GM21737 (cell line): Measurements from ENCODE around the gene PELO.
"Not testable (repeated sequence)": the region's sequence is repeated elsewhere in the genome, so short reads cannot be mapped to it uniquely, and the experiment has no call there.

ENCODE experiments used
- ATAC-seq: cut with Tn5 transposase; IDR thresholded peaks from one replicate; pipeline ENCODE4 v1.9.1; 2021; ENCODE audit warnings: mild to moderate bottlenecking, moderate library complexity; ENCODE audit not compliant: unreplicated experiment

The PELO gene

DNA sequence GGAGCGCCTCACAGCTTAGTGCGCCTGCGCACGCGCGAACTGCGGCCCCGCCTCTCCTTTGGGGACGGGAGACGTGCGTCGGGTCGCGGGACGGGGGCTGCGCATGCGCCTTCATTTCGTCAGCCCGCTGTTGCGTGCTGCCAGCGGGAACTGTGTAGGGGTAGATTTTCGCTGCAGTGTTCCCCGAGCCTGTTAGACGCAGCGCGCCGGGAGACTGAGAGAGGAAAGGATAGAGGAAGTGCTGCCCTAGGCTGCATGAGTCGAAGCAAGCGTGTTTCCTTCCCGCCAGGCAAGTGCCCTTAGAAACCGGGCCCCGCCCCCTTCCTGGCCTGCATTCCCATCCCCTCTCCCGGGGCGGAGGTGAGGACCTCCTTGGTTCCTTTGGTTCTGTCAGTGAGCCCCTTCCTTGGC is 12.3 kb downstream of the PELO start:
- peak; percentile 87 for ATAC-seq

DNA sequence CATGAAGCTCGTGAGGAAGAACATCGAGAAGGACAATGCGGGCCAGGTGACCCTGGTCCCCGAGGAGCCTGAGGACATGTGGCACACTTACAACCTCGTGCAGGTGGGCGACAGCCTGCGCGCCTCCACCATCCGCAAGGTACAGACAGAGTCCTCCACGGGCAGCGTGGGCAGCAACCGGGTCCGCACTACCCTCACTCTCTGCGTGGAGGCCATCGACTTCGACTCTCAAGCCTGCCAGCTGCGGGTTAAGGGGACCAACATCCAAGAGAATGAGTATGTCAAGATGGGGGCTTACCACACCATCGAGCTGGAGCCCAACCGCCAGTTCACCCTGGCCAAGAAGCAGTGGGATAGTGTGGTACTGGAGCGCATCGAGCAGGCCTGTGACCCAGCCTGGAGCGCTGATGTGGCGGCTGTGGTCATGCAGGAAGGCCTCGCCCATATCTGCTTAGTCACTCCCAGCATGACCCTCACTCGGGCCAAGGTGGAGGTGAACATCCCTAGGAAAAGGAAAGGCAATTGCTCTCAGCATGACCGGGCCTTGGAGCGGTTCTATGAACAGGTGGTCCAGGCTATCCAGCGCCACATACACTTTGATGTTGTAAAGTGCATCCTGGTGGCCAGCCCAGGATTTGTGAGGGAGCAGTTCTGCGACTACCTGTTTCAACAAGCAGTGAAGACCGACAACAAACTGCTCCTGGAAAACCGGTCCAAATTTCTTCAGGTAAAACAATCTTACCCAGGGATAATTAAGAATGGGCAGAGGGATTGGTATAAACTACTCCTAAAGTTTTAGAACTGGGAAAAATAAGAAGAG is 12.9 kb downstream of the PELO start:
- peak; percentile 39 for ATAC-seq

DNA sequence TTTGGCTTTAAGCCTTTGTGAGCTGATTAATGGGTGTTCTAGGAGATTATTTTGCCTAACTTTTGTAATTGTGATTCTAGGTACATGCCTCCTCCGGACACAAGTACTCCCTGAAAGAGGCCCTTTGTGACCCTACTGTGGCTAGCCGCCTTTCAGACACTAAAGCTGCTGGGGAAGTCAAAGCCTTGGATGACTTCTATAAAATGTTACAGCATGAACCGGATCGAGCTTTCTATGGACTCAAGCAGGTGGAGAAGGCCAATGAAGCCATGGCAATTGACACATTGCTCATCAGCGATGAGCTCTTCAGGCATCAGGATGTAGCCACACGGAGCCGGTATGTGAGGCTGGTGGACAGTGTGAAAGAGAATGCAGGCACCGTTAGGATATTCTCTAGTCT is 13.6 kb downstream of the PELO start:
- no peak for ATAC-seq

DNA sequence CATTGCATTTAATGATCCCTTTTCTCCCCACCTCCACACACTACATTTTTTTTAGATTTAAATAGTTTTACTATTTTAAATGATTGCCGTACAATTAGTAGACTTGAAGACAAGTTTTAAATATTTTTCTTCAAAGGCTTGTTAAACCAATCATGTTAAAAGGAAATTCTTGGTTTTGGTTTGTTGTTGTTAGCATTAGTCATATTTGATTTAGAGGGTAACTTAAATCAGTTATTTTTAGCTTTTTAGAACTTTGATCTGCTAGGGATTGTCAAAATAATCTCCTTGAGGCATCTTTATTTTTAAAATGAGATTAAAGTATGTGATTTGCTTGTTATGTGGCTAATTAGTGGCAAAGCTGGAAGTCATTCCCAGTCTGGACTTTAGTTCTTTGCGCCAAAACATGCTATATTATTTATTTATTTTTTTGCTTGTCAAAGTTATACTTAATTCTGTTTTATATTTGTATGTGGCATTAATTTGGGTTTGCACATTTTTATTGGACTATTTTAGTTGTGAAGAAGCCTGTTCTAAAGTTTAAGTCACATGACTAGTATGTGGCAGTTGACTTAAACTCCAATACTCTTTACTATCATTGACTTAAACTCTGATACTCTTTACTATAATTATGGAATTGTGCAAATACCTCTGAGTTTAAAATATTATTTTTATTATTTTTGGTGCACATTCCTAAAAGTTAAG is 14.7 kb downstream of the PELO start:
- no peak for ATAC-seq

DNA sequence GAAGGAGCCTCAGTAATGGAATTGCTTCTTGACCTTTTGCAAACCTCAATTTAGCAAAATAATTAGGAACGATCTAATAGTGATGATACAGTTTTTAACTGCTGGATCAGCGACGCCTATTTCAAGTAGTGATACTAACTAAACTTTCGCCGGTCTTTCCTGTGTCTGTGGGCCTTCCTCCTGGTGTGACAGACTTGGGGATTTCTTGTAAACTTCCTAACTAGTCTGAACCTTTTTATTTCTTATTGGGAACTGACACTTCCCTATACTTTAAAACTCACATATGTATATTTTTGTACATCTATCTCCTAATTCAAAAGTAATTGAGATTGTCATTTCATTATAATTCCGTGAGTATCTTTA is 15.2 kb downstream of the PELO start:
- ATAC-seq, result no peak

DNA sequence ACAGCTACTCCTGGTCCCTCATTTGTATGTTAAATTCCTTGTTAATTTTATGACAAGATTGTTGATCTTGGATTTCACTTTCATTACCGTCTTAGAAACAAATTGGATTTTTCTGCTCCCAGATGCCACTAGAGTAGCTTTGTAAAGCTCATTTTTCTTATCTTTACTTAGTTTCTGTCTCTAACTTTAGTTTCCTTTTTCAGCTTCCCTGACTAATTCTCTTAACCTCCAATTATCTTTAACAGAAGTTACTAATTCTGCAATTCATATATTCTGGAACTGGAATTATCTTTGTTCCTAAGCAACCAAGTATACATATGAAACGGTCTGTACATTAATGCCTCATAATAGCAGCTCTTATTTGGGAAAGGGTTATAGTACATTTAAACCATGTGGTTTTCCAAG is 16.7 kb downstream of the PELO start:
- ATAC-seq, result no peak

DNA sequence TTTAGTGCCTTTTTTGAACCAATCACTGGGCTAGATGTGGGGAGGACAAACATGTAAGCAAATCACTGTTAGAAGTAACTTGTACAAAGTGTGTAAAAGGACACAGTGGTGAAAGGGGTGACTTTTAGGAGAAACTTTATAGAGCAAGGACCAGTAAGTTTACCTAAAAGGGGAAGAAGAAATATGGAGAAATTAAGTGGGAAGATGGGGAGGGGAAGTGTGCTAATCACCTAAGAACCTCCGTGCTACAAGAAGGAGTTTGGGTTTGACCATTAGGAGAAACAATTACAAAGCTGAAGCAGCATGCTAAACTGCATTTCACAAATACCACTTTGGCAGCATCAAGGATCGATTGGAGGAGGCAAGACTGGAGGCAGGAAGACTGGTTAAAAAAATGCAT is 17.3 kb downstream of the PELO start:
- no peak for ATAC-seq

DNA sequence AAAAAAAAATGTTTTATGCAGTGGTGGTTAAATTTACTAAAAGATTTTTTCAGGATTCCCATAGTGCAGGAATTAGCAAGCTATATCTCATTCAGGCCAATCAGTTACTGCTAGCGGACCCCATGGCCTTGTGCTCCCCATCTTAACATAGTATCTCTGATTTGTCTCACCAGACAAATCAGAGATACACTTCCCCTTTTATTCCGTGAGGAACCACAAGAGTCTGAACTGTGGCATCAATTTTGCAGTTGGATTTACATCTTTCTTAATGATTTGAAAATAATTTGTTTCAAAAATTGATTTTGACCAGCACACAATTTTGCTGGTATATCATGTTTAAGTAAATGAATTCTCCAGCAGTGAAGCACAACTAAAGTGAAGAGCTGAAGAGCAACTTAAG is 17.9 kb downstream of the PELO start:
- ATAC-seq, result no peak

DNA sequence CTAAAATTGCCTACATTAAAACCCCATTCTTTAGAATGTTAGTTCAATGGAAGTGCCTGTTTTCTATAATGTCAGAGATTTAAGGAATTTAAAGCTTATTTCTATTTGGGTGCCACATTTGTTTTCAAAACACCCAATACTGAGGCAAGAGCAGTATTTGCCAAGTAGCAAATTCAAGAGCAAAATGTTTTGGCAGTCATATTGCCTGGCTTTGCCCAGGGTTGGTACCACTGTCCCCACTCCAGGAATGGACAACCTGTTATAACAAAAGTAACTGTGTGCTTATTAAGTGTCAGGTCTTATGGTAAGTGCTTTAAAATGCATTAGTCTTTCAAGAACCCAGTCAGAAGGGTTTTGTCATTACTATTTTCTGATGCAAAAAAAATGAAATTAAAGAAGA is 19.3 kb downstream of the PELO start:
- ATAC-seq, result no peak

DNA sequence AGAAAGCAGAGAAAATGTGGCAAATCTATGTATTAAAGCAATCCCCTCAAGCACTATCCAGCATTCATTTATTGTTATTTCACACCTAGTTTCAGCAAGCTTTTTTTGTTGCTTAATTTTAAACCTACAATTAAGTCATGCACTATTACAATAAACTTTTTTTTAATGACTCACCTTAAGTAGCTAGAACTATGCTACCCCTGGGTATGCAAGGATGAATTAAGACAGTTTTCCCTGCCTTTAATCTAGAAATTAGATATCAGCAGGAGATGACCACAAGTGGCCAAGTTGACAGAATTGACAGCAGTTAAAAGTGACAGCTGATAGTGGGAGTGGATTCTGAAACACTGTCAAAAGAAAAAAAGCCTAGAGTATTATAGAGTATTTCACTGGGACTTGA is 20.0 kb downstream of the PELO start:
- no peak for ATAC-seq

DNA sequence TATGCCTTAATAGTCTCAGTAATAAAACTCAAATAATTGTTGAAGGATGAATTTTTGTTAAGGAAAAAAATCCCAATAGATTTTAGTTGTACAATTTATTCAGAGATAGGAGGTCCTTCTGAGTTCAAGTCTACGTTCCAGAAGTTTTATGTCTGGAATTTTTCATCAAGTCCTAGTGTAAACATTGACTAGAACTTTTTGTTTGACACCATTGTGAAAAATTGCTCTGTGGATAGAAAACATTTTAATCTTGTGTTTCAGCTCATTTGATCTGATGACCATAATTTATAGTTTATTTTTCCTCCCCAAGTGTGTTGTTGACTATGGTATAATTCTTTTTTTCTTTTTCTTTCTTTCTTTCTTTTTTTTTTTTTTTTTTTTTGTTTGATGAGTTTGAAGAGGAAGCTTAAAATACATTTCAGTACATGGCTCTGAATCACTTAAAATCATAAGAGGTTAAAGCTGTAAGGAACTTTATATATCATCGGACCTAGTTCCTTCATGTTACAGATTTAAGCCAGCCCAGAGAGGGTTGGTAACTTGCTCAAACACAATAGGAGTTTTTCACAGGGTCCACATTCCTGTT is 20.7 kb downstream of the PELO start:
- no peak for ATAC-seq

DNA sequence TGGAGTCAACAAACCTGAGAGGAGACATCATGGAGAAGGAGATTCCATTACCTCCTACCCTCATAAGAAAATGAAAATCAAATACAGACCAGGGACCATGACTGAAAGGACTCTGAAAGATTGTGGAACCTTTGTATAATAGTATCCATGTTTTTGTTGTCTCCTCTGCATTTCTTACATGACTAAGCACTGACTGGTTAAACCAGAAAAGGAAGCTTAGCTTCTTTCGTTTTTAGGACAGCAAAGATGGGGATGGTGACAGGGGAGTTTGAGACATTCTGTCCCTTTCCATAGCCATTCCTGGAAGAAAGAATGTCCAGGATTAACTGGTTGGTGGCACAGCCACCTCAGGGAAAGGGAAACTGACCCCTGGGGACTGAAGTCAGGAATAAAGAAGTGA is 22.2 kb downstream of the PELO start:
- no peak for ATAC-seq

DNA sequence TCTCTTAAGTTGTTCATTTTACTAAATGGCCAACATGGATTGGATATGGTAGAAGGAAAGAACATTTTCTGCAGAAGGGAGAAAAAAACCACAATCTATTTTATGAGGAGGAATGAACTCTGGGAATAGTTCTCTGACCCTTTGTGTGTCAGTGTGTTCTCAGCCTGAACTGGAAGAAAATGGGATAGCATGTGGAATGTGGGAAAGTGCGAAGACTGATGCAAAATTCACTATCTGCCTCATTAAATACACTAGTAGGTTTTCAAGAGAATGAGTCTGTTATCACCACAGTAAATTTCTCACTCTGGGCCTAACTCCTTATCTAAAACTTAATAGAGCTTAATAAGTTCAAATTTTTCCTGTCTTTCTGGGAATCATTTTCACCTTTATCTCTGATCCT is 22.7 kb downstream of the PELO start:
- no peak for ATAC-seq

DNA sequence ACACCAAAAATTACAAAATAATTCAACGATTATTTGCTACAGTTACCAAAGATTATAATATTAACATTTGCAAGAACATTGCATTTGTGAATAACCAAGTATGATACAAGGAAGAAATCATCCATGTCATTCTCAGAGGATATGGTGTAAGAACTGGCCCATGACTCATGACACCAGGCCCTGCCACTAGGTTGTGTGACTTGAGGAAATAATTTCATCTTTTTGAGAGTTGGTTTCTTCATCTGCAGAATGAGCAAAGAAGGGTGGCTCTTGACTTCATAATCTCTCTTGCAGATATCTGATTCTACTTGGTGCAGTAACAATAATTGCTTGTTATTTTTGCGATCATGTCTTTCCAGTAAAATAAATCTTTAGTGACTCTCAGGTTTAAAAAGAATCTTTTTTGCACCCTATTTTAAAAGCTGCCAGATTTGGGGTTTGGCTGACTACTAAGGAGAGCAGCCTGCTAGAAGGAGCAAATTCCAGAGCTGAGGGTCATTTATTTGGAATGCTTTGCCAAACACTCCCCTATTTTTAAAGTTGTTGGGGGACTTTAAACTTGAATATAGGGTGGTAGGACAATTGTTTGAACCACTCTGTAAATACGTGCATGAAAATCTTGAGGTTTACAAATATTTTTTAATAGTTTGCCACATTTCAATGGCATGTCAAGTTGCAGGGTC is 23.5 kb downstream of the PELO start:
- no peak for ATAC-seq

DNA sequence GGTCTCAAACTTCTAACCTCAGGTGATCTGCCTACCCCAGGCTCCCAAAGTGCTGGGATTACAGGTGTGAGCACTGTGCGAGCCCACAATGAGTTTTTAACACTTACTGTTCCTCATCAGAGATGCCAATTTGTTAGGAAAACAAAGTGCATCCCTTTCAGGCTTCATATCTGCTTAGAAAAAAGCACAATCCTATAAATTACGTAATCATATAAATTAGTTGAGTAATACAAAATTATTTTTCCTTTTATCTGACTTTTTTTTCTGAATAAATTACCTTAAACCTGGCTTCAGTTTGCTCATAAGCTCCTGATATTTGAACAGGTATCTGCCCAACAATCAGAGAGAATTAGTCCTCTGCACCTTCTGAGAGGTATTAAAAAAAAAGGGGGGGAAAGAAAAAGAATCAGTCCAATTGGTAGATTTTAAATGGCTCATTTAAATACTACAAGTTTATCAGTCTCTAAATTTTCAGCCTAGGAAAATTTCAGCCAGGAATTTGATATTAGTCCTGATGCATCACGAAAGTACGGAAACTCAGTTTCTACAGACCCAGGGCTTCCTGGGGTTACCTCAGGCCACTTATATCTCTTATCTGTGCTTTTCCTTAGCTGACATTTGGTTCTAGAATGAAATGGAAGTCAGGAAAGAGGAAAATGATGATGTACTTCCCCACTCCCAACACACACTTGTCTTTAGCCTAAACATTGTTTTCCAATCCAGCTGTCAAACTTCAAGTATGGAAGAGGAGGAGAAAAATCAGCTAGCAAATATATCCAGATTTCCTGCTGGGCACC is 26.8 kb downstream of the PELO start:
- no peak for ATAC-seq

DNA sequence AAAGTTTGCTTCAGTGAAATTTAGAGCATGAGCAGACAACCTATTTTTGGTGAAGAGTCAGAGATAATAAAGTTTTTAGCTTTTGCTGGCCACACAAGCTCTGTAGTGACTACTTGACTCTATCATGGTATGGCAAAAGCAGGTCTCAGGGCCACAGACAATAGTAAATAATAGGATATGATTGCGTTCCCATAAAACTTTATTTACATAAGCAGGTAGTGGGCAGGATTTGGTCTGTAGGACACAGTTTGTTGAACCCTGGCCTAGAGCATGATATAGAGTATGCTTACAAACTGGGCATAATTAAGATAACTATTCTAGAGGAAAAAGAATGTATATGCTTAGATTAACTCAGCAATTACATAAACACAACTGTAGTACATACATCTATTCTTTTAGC is 30.1 kb downstream of the PELO start:
- no peak for ATAC-seq

DNA sequence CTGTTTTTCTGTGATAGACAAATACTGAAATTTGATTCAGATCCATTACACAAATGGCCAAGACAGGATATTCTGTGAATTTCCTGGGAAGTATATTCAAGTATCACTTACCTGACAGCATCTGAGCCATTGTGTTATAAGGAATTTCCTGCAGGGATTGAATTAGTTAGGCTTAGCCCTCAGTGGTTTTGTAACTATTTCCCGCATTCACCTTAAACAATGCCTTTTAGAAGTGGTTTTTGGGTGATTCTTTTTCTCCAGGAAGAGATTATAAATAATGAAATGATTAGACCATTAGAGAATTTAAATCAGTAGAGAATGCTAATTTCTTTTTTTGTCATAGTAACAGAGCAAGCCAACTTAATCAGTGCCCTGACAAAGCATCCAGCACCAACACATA is 30.6 kb downstream of the PELO start:
- ATAC-seq, result no peak

DNA sequence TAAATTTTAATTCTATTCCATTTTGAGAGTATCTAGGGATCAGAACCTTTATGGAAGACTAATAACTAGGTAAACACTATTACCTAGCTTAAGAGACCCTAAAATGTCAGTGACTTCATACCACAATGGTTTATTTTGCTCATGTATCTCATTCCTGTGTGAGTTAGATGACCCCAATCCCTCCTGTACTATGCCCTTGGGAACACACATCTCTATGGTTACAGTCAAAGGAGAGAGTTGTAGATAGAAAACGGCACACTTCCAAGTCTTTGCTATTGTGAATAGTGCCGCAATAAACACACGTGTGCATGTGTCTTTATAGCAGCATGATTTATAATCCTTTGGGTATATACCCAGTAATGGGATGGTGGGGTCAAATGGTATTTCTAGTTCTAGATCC is 31.1 kb downstream of the PELO start:
- not testable (repeated sequence) for ATAC-seq

DNA sequence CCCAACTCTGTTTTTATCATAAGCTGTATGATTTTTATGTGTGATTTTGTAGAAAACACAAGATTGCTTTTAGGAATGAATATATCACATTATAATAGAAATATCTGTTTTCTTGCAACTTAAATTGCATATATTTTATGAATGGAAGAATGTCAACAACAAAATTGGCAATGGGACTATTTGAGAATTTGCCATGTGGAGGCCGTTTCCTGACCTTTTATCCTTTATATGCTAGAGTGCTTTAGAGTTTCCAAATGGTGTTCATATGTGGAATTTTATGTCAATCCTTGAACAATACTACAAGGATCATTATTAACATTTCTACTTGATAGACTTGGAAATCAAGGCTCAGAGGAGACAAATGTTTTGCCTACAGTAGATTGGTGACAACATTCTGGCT is 34.2 kb downstream of the PELO start:
- no peak for ATAC-seq

DNA sequence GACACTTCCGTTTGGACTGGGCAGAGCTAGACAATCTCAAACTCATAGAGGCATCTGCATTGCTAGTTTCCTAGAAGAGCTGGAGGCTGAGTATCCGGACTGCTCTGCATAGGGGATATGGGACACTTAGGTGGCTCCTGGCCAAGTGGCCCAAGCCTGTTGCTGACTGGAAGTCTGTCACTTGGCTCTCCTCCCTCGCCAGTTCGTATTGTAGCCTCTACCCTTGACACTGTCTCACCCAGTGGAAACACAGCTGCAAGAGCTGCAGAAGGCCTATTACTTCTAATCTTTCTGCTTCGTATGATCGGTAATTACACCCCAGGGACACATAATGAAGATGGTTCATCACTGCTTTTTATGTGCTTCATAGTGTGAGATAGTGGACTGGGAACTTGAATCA is 34.7 kb downstream of the PELO start:
- ATAC-seq, result no peak

DNA sequence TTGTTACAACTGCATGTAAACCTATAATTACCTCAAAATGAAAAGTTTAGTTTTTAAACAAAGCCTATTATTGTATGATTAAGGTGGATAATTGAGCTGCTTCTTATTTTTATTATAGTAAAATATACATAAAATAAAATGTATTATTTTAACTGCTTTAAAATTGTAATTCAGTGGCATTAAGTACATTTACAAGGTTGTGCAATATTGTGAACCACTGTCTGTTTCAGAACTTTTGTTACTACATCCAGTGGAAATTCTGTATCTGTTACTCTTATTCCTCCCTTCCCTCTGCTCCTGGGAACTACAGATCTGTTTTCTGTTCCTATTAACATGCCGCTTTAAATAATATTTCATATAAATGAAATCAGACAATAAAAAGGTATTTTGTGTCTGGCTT is 37.1 kb downstream of the PELO start:
- ATAC-seq, result no peak
